SJSA1 (cell line): Measurements from ENCODE around the gene PAPOLG. TPM values are rescaled to one million over a fixed set of nuclear protein-coding genes. Genes with fewer than 3 reads are reported as not detected.

Experiments used
- DNase-seq, 2 experiments: peaks; one replicate each; pipeline ENCODE4 v3.0.0-alpha.2; 2015 to 2020; ENCODE audit warnings: low spot score in 2 of 2, low read depth in 1 of 2
- H3K27ac ChIP-seq: fragments of 250-450 bp; sonication (Bioruptor Pico); 2 replicates; pipeline ENCODE4 v1.5.1; 2020; ENCODE audit warnings: mild to moderate bottlenecking, moderate library complexity
- H3K27me3 ChIP-seq: fragments of 250-450 bp; sonication (Bioruptor Pico); replicated peaks from 2 replicates; pipeline ENCODE4 v1.5.1; 2020; ENCODE audit warnings: mild to moderate bottlenecking, moderate library complexity
- H3K36me3 ChIP-seq: fragments of 250-450 bp; sonication (Bioruptor Pico); 2 replicates; pipeline ENCODE4 v1.5.1; 2020; ENCODE audit warnings: mild to moderate bottlenecking
- H3K4me1 ChIP-seq: fragments of 250-450 bp; sonication (Bioruptor Pico); replicated peaks from 2 replicates; pipeline ENCODE4 v1.6.1; 2021; ENCODE audit warnings: mild to moderate bottlenecking
- H3K4me3 ChIP-seq: fragments of 250-450 bp; sonication (Bioruptor Pico); 2 replicates; pipeline ENCODE4 v1.5.1; 2020; ENCODE audit warnings: mild to moderate bottlenecking
- H3K9me3 ChIP-seq: fragments of 250-450 bp; sonication (Bioruptor Pico); replicated peaks from 2 replicates; pipeline ENCODE4 v1.5.1; 2020; ENCODE audit warnings: mild to moderate bottlenecking
- total RNA-seq: library from RNA; depleted of rRNA; stranded (reverse); fragments of >200 nt; shearing (Covaris generic); gene quantifications from 2 replicates; pipeline ENCODE4 v1.2.3, GENCODE V29; 2014

Gene PAPOLG
- total RNA-seq, 1 experiment from 2014 or later = 13.7 TPM

DNA sequence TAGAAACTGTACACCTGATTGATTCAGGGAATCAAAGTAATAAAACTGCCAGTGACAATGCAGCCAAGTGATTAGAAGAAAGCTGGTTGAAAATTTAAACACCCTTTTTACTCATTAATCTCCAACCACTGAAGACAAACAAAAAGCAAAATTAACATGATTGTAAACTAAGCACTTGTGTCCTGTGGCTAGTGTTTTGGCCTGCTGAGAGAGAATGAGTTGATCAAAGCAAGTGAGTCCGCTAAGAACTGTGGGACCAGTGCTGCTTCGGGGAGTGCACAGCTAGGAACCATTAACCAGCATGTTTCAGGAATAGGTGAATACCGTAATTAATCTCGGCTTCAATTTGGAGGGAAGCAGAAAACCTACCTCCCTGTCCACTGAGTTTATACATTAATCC lies 13.6 kb upstream of the PAPOLG start:
- no peak overlapping the region for H3K4me3 ChIP-seq
- no peak for DNase-seq
- H3K27me3 ChIP-seq = no peaks in the 10 kb centered on the region; the same call in 1 of the 2 replicates
- H3K27ac ChIP-seq = no peak overlapping the region
- H3K9me3 ChIP-seq = no peaks in the 10 kb centered on the region
- H3K36me3 ChIP-seq = no peaks in the 10 kb centered on the region
- H3K4me1 ChIP-seq = no peaks in the 10 kb centered on the region

- Histone ChIP-seq H3K27me3 (no peaks in the 10 kb centered on the region), H3K36me3 (no peaks in the 10 kb centered on the region), H3K27ac (no peak overlapping the region), H3K4me1 (no peaks in the 10 kb centered on the region), H3K4me3 (no peak overlapping the region), H3K9me3 (no peaks in the 10 kb centered on the region)
- no peak for DNase-seq
Observed at GRCh38 chr2:60745330-60745729, 10.7 kb upstream of the PAPOLG start.

- no peaks in the 10 kb centered on the region for H3K9me3 ChIP-seq
- H3K27me3 ChIP-seq = no peaks in the 10 kb centered on the region
- no peak overlapping the region for H3K27ac ChIP-seq
- no peak for DNase-seq
- H3K4me1 ChIP-seq = no peaks in the 10 kb centered on the region
- H3K36me3 ChIP-seq = no peaks in the 10 kb centered on the region
- H3K4me3 ChIP-seq = no peak overlapping the region
Observed at GRCh38 chr2:60745761-60746160, 10.3 kb upstream of the PAPOLG start.

DNA sequence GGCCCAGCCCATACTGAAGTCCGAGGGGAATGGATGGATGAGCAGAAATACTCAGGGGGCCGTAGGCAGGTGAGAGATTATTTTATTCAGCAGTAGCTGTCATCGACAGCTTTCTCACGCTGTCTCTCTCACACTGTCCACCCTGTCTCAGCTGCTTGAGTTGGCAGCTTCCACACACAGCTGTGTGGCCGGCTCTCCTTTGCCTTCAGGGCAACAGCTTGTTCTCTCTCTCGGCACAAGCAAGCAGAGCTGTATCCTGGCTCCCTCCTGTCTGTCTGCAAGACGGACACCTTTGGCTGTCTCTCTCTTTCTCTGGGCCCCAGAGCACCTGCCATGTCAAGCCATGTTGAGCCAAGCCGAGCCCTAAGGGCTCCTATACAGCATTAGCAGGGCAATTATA lies 9.8 kb upstream of the PAPOLG start:
- H3K27me3 ChIP-seq = no peaks in the 10 kb centered on the region
- no peaks in the 10 kb centered on the region for H3K4me1 ChIP-seq
- H3K9me3 ChIP-seq = no peaks in the 10 kb centered on the region
- H3K27ac ChIP-seq = no peak overlapping the region
- no peak for DNase-seq
- no peaks in the 10 kb centered on the region for H3K36me3 ChIP-seq
- no peak overlapping the region for H3K4me3 ChIP-seq

DNA sequence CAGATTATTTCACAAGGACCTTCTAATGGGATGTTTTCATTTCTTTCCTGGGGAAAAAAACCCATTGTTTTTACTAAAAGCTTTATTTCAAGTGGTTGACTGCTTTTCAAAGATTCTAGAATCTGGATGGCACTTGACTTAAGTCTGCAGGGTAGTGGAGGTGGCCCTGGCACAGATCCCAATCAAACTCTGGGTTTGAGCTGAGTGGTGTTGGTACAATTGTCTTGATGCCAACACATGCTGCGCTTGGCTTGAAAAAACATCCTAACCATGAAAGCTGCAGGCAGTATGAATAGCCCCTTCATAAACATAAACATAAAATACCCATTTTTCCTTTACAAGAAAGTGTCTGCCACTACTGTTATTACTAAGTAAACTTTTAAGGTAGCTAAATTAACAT lies 3.6 kb downstream of the PAPOLG start:
- H3K9me3 ChIP-seq = no peaks in the 10 kb centered on the region
- DNase-seq = no peak
- no peaks in the 10 kb centered on the region for H3K27me3 ChIP-seq
- H3K27ac ChIP-seq = no peak overlapping the region
- H3K36me3 ChIP-seq = peaks cover 36% of the 10 kb centered on the region
- H3K4me3 ChIP-seq = no peak overlapping the region
- peaks cover 3% of the 10 kb centered on the region; the same call in 1 of the 2 replicates for H3K4me1 ChIP-seq

DNA sequence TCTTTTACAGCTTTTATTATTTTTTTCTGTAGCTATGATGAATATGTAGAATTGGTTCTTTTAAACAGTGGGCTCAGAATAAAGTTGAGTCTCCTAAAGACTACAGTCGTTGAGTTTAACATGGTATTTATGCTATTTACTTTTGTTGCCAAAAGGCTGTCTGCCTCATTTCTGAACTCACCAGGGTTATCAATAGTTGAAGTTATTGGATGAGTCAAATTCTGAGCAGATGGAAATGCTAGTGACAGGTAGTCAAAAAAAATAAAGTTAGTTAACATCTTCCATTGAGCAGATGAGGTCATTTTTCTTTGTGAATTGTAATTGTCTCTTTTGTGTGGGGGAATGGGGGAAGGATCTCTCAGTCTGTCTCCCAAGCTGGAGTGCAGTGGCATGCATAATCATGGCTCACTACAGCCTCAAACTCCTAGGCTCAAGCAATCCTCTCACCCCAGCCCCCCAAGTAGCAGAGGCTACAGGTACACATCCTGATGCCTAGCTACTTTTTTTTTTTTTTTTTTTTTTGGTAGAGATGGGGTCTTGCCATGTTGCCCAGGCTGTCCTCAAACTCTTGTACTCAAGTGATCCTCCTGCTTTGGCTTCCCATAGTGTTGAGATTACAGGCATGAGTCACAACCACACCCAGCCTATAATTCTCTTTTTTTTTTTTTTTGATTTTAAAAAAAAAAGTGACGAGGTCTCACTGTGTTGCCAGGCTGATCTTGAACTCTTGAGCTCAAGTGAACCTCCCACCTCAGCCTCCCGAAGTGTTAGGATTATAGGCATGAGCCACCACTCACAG lies 8.9 kb downstream of the PAPOLG start:
- Histone ChIP-seq H3K36me3 (peaks cover 66% of the 10 kb centered on the region), H3K4me3 (no peak overlapping the region), H3K9me3 (no peaks in the 10 kb centered on the region), H3K4me1 (no peaks in the 10 kb centered on the region), H3K27me3 (no peaks in the 10 kb centered on the region), H3K27ac (no peak overlapping the region)
- DNase-seq = peak in 1 of 2 experiments; percentile 4

DNA sequence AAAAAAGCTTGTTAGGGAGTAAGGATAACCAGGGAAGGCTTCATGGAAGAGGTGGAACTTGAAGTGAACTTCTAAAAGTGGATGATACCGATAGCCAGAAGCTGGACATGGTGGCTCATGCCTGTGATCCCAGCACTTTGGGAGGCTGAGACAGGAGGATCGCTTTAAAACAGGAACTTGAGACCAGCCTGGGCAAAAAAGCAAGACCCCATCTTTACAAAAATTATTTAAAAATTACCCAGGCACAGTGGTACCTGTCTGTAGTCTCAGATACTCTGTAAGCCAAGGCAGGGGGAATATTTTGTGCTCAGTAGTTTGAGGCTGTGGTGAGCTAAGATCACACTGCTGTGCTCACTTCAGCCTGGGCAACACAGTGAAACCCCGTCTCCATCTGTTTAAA lies 10.2 kb downstream of the PAPOLG start:
- Histone ChIP-seq H3K4me1 (no peaks in the 10 kb centered on the region), H3K27me3 (no peaks in the 10 kb centered on the region), H3K9me3 (no peaks in the 10 kb centered on the region), H3K36me3 (peaks cover 66% of the 10 kb centered on the region), H3K4me3 (no peak overlapping the region), H3K27ac (no peak overlapping the region)
- no peak for DNase-seq

GRCh38 chr2:60771508-60771907 lies 15.4 kb downstream of the PAPOLG start:
- no peak overlapping the region for H3K27ac ChIP-seq
- no peaks in the 10 kb centered on the region for H3K27me3 ChIP-seq
- no peaks in the 10 kb centered on the region for H3K9me3 ChIP-seq
- peaks cover 68% of the 10 kb centered on the region for H3K36me3 ChIP-seq
- no peaks in the 10 kb centered on the region for H3K4me1 ChIP-seq
- DNase-seq = no peak
- no peak overlapping the region for H3K4me3 ChIP-seq

DNA sequence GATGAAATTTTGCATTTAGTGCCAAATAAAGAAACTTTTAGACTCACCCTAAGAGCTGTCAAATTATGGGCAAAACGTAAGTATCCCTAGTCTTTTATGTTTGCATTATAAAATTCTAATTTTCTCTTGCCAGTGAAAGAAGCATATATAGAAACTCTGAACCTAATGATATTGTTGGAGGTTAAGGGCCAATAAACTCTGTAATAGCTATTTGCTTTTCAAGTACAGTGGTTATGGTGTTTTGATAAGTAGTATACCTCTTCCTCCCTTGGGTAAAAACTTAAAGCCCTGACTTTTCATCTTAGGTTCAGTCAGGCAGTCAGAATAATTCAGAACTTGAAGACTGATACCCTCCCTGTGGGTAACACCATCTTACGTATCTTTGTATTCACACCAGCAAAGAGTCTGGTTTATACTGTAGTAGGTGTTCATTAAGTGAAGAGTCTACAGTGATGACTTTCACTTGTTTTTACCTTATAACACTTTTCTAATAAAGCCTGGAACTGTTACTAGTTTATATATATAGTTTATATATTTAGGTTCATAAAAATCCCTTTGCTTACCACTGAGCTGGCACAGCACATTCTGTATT lies 19.1 kb downstream of the PAPOLG start:
- no peak overlapping the region for H3K27ac ChIP-seq
- no peak for DNase-seq
- H3K27me3 ChIP-seq = no peaks in the 10 kb centered on the region
- H3K9me3 ChIP-seq = no peaks in the 10 kb centered on the region
- H3K4me1 ChIP-seq = no peaks in the 10 kb centered on the region
- H3K36me3 ChIP-seq = peaks cover 76% of the 10 kb centered on the region
- no peak overlapping the region for H3K4me3 ChIP-seq

DNA sequence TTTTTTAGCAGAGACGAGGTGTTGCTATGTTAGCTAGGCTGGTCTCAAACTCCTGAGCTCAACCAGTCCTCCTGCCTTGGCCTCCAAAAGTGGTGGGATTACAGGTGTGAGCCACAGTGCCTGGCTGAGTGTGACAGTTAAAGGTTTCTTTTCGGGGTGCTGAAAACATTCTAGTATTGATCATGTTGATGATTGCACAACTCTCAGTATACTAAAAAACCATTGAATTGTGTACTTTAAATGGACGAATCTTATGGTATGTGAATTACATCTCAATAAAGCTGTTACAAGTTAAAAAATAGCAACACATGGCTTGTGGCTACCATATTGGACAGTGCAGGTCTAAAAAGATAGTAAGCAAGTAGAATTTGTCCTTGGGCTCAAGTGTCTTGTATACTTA lies 22.3 kb downstream of the PAPOLG start:
- no peak overlapping the region for H3K27ac ChIP-seq
- H3K36me3 ChIP-seq = peaks cover 64% of the 10 kb centered on the region
- no peaks in the 10 kb centered on the region for H3K4me1 ChIP-seq
- no peak overlapping the region for H3K4me3 ChIP-seq
- DNase-seq = no peak
- H3K27me3 ChIP-seq = no peaks in the 10 kb centered on the region
- H3K9me3 ChIP-seq = no peaks in the 10 kb centered on the region

GRCh38 chr2:60779426-60779825 lies 23.4 kb downstream of the PAPOLG start:
- peaks cover 73% of the 10 kb centered on the region for H3K36me3 ChIP-seq
- no peaks in the 10 kb centered on the region for H3K27me3 ChIP-seq
- no peaks in the 10 kb centered on the region for H3K9me3 ChIP-seq
- H3K4me1 ChIP-seq = no peaks in the 10 kb centered on the region
- H3K27ac ChIP-seq = no peak overlapping the region
- DNase-seq = no peak
- no peak overlapping the region for H3K4me3 ChIP-seq

GRCh38 chr2:60780721-60781120 lies 24.7 kb downstream of the PAPOLG start:
- Histone ChIP-seq H3K36me3 (peaks cover 74% of the 10 kb centered on the region), H3K9me3 (no peaks in the 10 kb centered on the region), H3K27me3 (no peaks in the 10 kb centered on the region), H3K27ac (no peak overlapping the region), H3K4me1 (no peaks in the 10 kb centered on the region), H3K4me3 (no peak overlapping the region)
- DNase-seq = no peak

DNA sequence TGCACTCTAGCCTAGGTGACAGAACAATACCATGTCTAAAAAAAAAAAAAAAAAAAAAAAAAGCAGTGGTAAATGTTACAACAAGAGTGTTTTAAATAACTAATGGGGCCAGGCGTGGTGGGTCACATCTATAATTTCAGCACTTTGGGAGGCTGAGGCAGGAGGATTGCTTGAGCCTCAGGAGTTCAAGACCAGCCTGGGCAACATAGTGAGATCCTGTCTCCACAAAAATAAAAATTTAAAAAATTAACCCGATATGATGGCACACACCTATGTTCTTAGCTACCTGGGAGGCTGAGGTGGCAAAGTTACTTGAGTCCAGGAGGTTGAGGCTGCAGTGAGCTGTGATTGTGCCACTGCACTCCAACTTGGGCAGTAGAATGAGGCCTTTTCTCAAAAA lies 37.1 kb downstream of the PAPOLG start:
- H3K27me3 ChIP-seq = no peaks in the 10 kb centered on the region
- H3K9me3 ChIP-seq = no peaks in the 10 kb centered on the region
- no peaks in the 10 kb centered on the region for H3K4me1 ChIP-seq
- H3K4me3 ChIP-seq = no peak overlapping the region
- H3K36me3 ChIP-seq = peaks cover 69% of the 10 kb centered on the region
- no peak for DNase-seq
- H3K27ac ChIP-seq = no peak overlapping the region

GRCh38 chr2:60794271-60794863 lies 38.3 kb downstream of the PAPOLG start:
- DNase-seq = peak in 1 of 2 experiments; percentile 9
- no peak overlapping the region for H3K4me3 ChIP-seq
- H3K36me3 ChIP-seq = peaks cover 60% of the 10 kb centered on the region
- H3K27me3 ChIP-seq = no peaks in the 10 kb centered on the region
- no peaks in the 10 kb centered on the region for H3K9me3 ChIP-seq
- no peaks in the 10 kb centered on the region for H3K4me1 ChIP-seq
- no peak overlapping the region for H3K27ac ChIP-seq
